ENCODE results near the gene CCL16. TPM values are rescaled to one million over a fixed set of nuclear protein-coding genes. Genes with fewer than 3 reads are reported as not detected.

CCL16 gene
- total and polyA plus RNA-seq, 2 experiments from 2014 or later = not detected

DNA sequence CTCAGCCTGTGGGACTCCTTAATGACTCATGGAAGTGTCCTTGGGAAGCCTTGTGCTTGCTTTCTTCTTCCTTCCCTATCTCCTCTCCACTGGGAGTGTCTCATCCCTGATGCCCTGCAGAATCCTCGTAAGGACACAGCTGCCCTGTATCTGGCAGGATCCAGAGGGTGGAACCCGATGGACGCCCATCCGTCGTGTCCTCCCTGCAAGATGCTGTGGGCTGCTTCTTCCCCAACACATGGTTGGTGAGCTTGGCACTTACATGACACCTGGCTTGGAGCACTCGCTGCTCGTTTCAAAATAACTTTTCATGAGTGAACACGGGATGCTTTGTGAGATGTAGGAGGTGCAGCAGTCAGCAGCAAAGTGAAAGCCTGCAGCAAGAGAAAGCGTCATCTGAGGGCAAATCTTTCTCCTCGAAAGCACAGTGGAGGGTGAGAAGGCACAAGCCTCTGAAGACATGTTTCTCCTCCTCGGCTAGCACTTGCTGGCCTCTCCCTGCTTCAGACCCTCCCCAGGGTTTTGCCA lies 16.8 kb upstream of the CCL16 start:
- ATAC-seq (no peak), DNase-seq (ENCODE audit: low spot score) (no peak)
- TF ChIP-seq, protein P1, sequence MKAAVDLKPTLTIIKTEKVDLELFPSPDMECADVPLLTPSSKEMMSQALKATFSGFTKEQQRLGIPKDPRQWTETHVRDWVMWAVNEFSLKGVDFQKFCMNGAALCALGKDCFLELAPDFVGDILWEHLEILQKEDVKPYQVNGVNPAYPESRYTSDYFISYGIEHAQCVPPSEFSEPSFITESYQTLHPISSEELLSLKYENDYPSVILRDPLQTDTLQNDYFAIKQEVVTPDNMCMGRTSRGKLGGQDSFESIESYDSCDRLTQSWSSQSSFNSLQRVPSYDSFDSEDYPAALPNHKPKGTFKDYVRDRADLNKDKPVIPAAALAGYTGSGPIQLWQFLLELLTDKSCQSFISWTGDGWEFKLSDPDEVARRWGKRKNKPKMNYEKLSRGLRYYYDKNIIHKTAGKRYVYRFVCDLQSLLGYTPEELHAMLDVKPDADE (IDR thresholded peaks at IDR 0.05) = no peak
- TF ChIP-seq EZH2phosphoT487 (IDR thresholded peaks at IDR 0.05; ENCODE audit: unreplicated experiment) (no peak), ZNF114 (CRISPR knock-in tag; IDR thresholded peaks at IDR 0.05) (no peak), JUNB (IDR thresholded peaks at IDR 0.05; ENCODE audit: unreplicated experiment) (no peak), POLR2AphosphoS5 (IDR thresholded peaks at IDR 0.05; ENCODE audit: low read depth) (no peak), ZNF462 (CRISPR knock-in tag; IDR thresholded peaks at IDR 0.05) (no peak), EZH2 (IDR thresholded peaks at IDR 0.05; ENCODE audit: low read depth, unreplicated experiment) (no peak), STAT1 (IDR thresholded peaks at IDR 0.05; ENCODE audit: unreplicated experiment) (no peak), NANOG (IDR thresholded peaks at IDR 0.05; ENCODE audit: borderline replicate concordance) (no peak), ZNF331 (CRISPR knock-in tag; IDR thresholded peaks at IDR 0.05; ENCODE audit: low read depth) (no peak), CREB1 (CRISPR knock-in tag; IDR thresholded peaks at IDR 0.05; ENCODE audit: low read depth) (no peak), REST (IDR thresholded peaks at IDR 0.05; ENCODE audit: unreplicated experiment) (no peak)
- TF ChIP-seq, protein P2, sequence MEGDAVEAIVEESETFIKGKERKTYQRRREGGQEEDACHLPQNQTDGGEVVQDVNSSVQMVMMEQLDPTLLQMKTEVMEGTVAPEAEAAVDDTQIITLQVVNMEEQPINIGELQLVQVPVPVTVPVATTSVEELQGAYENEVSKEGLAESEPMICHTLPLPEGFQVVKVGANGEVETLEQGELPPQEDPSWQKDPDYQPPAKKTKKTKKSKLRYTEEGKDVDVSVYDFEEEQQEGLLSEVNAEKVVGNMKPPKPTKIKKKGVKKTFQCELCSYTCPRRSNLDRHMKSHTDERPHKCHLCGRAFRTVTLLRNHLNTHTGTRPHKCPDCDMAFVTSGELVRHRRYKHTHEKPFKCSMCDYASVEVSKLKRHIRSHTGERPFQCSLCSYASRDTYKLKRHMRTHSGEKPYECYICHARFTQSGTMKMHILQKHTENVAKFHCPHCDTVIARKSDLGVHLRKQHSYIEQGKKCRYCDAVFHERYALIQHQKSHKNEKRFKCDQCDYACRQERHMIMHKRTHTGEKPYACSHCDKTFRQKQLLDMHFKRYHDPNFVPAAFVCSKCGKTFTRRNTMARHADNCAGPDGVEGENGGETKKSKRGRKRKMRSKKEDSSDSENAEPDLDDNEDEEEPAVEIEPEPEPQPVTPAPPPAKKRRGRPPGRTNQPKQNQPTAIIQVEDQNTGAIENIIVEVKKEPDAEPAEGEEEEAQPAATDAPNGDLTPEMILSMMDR (conservative IDR thresholded peaks at IDR 0.05; ENCODE audit: low read depth in 2 of 2) = no peak
- H3K4me1 Mint-ChIP-seq = peaks cover 7% of the 10 kb centered on the region
- Histone ChIP-seq H3K9me2 (ENCODE audit: insufficient read depth) (peaks cover 3% of the 10 kb centered on the region; the same call in 1 of the 2 replicates), H3K27ac (ENCODE audit: low read depth) (no peak overlapping the region), H4K20me1 (replicated peaks; ENCODE audit: insufficient read depth) (no peaks in the 10 kb centered on the region), H3K36me3 (ENCODE audit: insufficient read depth) (no peaks in the 10 kb centered on the region), H3K4me1 (ENCODE audit: insufficient read depth) (no peaks in the 10 kb centered on the region), H3K27me3 (ENCODE audit: insufficient read depth) (no peaks in the 10 kb centered on the region), H3K79me2 (replicated peaks; ENCODE audit: insufficient read depth) (no peaks in the 10 kb centered on the region), H3K4me2 (no peak overlapping the region), H3F3A (replicated peaks; ENCODE audit: low read depth) (no peaks in the 10 kb centered on the region), H2AFZ (0 out of 2 replicates have a peak overlapping the region, but pooled peaks have one; percentile 59), H3K4me3 (no peak overlapping the region)
- H3K36me3 Mint-ChIP-seq (ENCODE audit: low read depth) = no peaks in the 10 kb centered on the region
- H3K9me3 Mint-ChIP-seq = peaks cover 2% of the 10 kb centered on the region; the same call in 1 of the 3 replicates
- no peak overlapping the region for H3K4me3 Mint-ChIP-seq
- H3K27me3 Mint-ChIP-seq (ENCODE audit: insufficient read depth, low read depth, poor library complexity) = no peaks in the 10 kb centered on the region
- H3K27ac Mint-ChIP-seq = no peak overlapping the region
